ENCODE measurements around the gene NPIPA7. TPM values are rescaled to one million over a fixed set of nuclear protein-coding genes. Genes with fewer than 3 reads are reported as not detected.
"Not testable (repeated sequence)": the region's sequence is repeated elsewhere in the genome, so short reads cannot be mapped to it uniquely, and the experiment has no call there.

The NPIPA7 gene
- total RNA-seq, 1 experiment from 2014 or later = 0.87 TPM

GRCh38 chr16:16374192-16374591 lies 4.7 kb upstream of the NPIPA7 start:
- H3K9me2 ChIP-seq (replicated peaks; ENCODE audit: low read length); H3K27ac ChIP-seq (ENCODE audit: low read length); H3K36me3 ChIP-seq (ENCODE audit: low read depth, low read length); H3K4me1 ChIP-seq (ENCODE audit: insufficient read depth, low read length); H3K27me3 ChIP-seq (ENCODE audit: low read length); H3K79me2 ChIP-seq (ENCODE audit: low read length); DNase-seq; H4K20me1 ChIP-seq (ENCODE audit: low read length); BruUV-seq (replicated peaks); H3K4me2 ChIP-seq (ENCODE audit: low read length); H3K4me3 ChIP-seq (ENCODE audit: low read length); H3F3A ChIP-seq (ENCODE audit: low read length, unreplicated experiment); CTCF ChIA-PET; H2AFZ ChIP-seq (ENCODE audit: low read length); POLR2A ChIA-PET (ENCODE audit: unreplicated experiment); H3K9me3 ChIP-seq (ENCODE audit: low read length); intact Hi-C loops (cut with micrococcal nuclease); ATAC-seq; H3K9ac ChIP-seq (ENCODE audit: low read length): not testable (repeated sequence)

- H3K9ac ChIP-seq (ENCODE audit: low read length); H3K79me2 ChIP-seq (ENCODE audit: low read length); H3K4me3 ChIP-seq (ENCODE audit: low read length); intact Hi-C loops (cut with micrococcal nuclease); DNase-seq; H3K9me2 ChIP-seq (replicated peaks; ENCODE audit: low read length); H3K36me3 ChIP-seq (ENCODE audit: low read depth, low read length); H3K9me3 ChIP-seq (ENCODE audit: low read length); H3K27ac ChIP-seq (ENCODE audit: low read length); POLR2A ChIA-PET (ENCODE audit: unreplicated experiment); BruUV-seq (replicated peaks); H4K20me1 ChIP-seq (ENCODE audit: low read length); H3K27me3 ChIP-seq (ENCODE audit: low read length); CTCF ChIA-PET; H3F3A ChIP-seq (ENCODE audit: low read length, unreplicated experiment); H3K4me2 ChIP-seq (ENCODE audit: low read length); H3K4me1 ChIP-seq (ENCODE audit: insufficient read depth, low read length); ATAC-seq; H2AFZ ChIP-seq (ENCODE audit: low read length): not testable (repeated sequence)
These were observed 20.7 kb downstream of the NPIPA7 start for GRCh38 chr16:16399685-16400084.

- DNase-seq; H3K4me2 ChIP-seq (ENCODE audit: low read length); H3K9me3 ChIP-seq (ENCODE audit: low read length); CTCF ChIA-PET; H3K4me1 ChIP-seq (ENCODE audit: insufficient read depth, low read length); BruUV-seq (replicated peaks); H3F3A ChIP-seq (ENCODE audit: low read length, unreplicated experiment); H3K9me2 ChIP-seq (replicated peaks; ENCODE audit: low read length); H3K27me3 ChIP-seq (ENCODE audit: low read length); POLR2A ChIA-PET (ENCODE audit: unreplicated experiment); H3K4me3 ChIP-seq (ENCODE audit: low read length); H3K27ac ChIP-seq (ENCODE audit: low read length); H4K20me1 ChIP-seq (ENCODE audit: low read length); intact Hi-C loops (cut with micrococcal nuclease); H3K79me2 ChIP-seq (ENCODE audit: low read length); H3K9ac ChIP-seq (ENCODE audit: low read length); H2AFZ ChIP-seq (ENCODE audit: low read length); ATAC-seq; H3K36me3 ChIP-seq (ENCODE audit: low read depth, low read length): not testable (repeated sequence)
These were observed 23.4 kb downstream of the NPIPA7 start for GRCh38 chr16:16402333-16402732.

GRCh38 chr16:16404283-16404682 lies 25.3 kb downstream of the NPIPA7 start:
- H3F3A ChIP-seq (ENCODE audit: low read length, unreplicated experiment); H3K9me2 ChIP-seq (replicated peaks; ENCODE audit: low read length); ATAC-seq; H4K20me1 ChIP-seq (ENCODE audit: low read length); POLR2A ChIA-PET (ENCODE audit: unreplicated experiment); H3K79me2 ChIP-seq (ENCODE audit: low read length); BruUV-seq (replicated peaks); CTCF ChIA-PET; H3K36me3 ChIP-seq (ENCODE audit: low read depth, low read length); DNase-seq; H3K9me3 ChIP-seq (ENCODE audit: low read length); H3K9ac ChIP-seq (ENCODE audit: low read length); H2AFZ ChIP-seq (ENCODE audit: low read length); H3K4me2 ChIP-seq (ENCODE audit: low read length); H3K27ac ChIP-seq (ENCODE audit: low read length); intact Hi-C loops (cut with micrococcal nuclease); H3K4me3 ChIP-seq (ENCODE audit: low read length); H3K27me3 ChIP-seq (ENCODE audit: low read length); H3K4me1 ChIP-seq (ENCODE audit: insufficient read depth, low read length): not testable (repeated sequence)

GRCh38 chr16:16405421-16405820 lies 26.5 kb downstream of the NPIPA7 start:
- BruUV-seq (replicated peaks); H3K36me3 ChIP-seq (ENCODE audit: low read depth, low read length); POLR2A ChIA-PET (ENCODE audit: unreplicated experiment); CTCF ChIA-PET; H3K79me2 ChIP-seq (ENCODE audit: low read length); H3K9me3 ChIP-seq (ENCODE audit: low read length); DNase-seq; H3K9me2 ChIP-seq (replicated peaks; ENCODE audit: low read length); H3K27ac ChIP-seq (ENCODE audit: low read length); H3K27me3 ChIP-seq (ENCODE audit: low read length); ATAC-seq; intact Hi-C loops (cut with micrococcal nuclease); H3K9ac ChIP-seq (ENCODE audit: low read length); H3F3A ChIP-seq (ENCODE audit: low read length, unreplicated experiment); H2AFZ ChIP-seq (ENCODE audit: low read length); H3K4me2 ChIP-seq (ENCODE audit: low read length); H3K4me1 ChIP-seq (ENCODE audit: insufficient read depth, low read length); H4K20me1 ChIP-seq (ENCODE audit: low read length); H3K4me3 ChIP-seq (ENCODE audit: low read length): not testable (repeated sequence)

- H3K4me3 ChIP-seq (ENCODE audit: low read length); DNase-seq; H3K4me1 ChIP-seq (ENCODE audit: insufficient read depth, low read length); POLR2A ChIA-PET (ENCODE audit: unreplicated experiment); H3K4me2 ChIP-seq (ENCODE audit: low read length); H3K9me3 ChIP-seq (ENCODE audit: low read length); BruUV-seq (replicated peaks); H3K79me2 ChIP-seq (ENCODE audit: low read length); CTCF ChIA-PET; H4K20me1 ChIP-seq (ENCODE audit: low read length); H2AFZ ChIP-seq (ENCODE audit: low read length); H3K27ac ChIP-seq (ENCODE audit: low read length); H3K9me2 ChIP-seq (replicated peaks; ENCODE audit: low read length); ATAC-seq; H3F3A ChIP-seq (ENCODE audit: low read length, unreplicated experiment); H3K36me3 ChIP-seq (ENCODE audit: low read depth, low read length); intact Hi-C loops (cut with micrococcal nuclease); H3K9ac ChIP-seq (ENCODE audit: low read length); H3K27me3 ChIP-seq (ENCODE audit: low read length): not testable (repeated sequence)
These were observed 29.5 kb downstream of the NPIPA7 start for GRCh38 chr16:16408430-16408829.

- H3F3A ChIP-seq (ENCODE audit: low read length, unreplicated experiment); H3K9me3 ChIP-seq (ENCODE audit: low read length); ATAC-seq; intact Hi-C loops (cut with micrococcal nuclease); H3K36me3 ChIP-seq (ENCODE audit: low read depth, low read length); H3K9me2 ChIP-seq (replicated peaks; ENCODE audit: low read length); H3K79me2 ChIP-seq (ENCODE audit: low read length); POLR2A ChIA-PET (ENCODE audit: unreplicated experiment); BruUV-seq (replicated peaks); H2AFZ ChIP-seq (ENCODE audit: low read length); H4K20me1 ChIP-seq (ENCODE audit: low read length); H3K4me2 ChIP-seq (ENCODE audit: low read length); DNase-seq; H3K9ac ChIP-seq (ENCODE audit: low read length); H3K4me3 ChIP-seq (ENCODE audit: low read length); CTCF ChIA-PET; H3K4me1 ChIP-seq (ENCODE audit: insufficient read depth, low read length); H3K27me3 ChIP-seq (ENCODE audit: low read length); H3K27ac ChIP-seq (ENCODE audit: low read length): not testable (repeated sequence)
These were observed 34.8 kb downstream of the NPIPA7 start for GRCh38 chr16:16413773-16414172.

Data from PC-3 (cell line).